ENCODE measurements around the gene OR51D1.

OR51D1 gene

GRCh38 chr11:4645974-4646373, 8.7 kb downstream of the OR51D1 start:
- no peak for DNase-seq (ENCODE audit: low spot score)

DNA sequence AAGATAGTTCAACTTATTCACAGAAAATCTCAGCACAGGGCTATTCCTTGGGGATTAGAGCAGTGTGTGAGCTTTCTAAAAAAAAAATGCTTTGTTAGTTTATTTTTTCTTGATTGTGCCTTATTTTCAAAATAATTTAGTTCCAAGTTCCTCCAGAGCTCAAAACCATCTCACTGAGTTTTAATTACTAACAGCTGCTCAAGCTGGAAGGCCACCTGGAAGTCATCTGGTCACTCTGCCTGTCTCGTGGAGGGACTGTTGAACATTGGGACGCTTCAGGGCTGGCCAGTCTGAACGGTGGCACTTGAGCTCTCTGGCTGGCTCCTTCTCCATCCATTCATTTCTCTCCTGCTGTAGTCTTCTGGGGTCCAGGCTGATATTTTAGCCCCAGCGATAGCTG, 10.5 kb downstream of the OR51D1 start:
- no peak for DNase-seq (ENCODE audit: low spot score)

GRCh38 chr11:4654635-4655369, 17.5 kb downstream of the OR51D1 start:
- DNase-seq (ENCODE audit: low spot score) = no peak

- DNase-seq (ENCODE audit: low spot score) = no peak
These were observed 21.6 kb downstream of the OR51D1 start for GRCh38 chr11:4658629-4659445.

GRCh38 chr11:4662876-4663275, 25.6 kb downstream of the OR51D1 start:
- DNase-seq (ENCODE audit: low spot score) = no peak

GRCh38 chr11:4664183-4664582, 26.9 kb downstream of the OR51D1 start:
- DNase-seq (ENCODE audit: low spot score) = no peak

GRCh38 chr11:4664786-4665185, 27.5 kb downstream of the OR51D1 start:
- no peak for DNase-seq (ENCODE audit: low spot score)

DNA sequence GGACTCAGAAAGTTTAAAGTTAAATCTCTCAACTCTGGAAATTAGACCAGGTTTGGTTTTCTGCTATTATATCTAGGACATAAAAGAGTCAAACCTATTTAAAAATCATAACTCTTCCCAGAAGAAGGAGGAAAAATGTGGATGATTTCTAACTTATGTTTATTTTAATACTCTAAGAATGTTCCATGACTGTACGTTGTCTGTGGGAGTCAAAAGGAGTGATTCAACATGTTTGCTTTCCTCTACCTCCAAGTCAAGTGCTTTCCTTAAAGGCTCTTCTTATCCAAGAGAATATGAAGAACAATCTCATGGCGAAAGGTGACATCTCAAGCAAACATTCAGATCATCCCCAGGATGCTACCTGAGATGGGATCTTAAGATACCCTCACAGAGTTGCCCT, 28.1 kb downstream of the OR51D1 start:
- no peak for DNase-seq (ENCODE audit: low spot score)

GRCh38 chr11:4671741-4672140, 34.5 kb downstream of the OR51D1 start:
- no peak for DNase-seq (ENCODE audit: low spot score)

GRCh38 chr11:4672470-4672869, 35.2 kb downstream of the OR51D1 start:
- no peak for DNase-seq (ENCODE audit: low spot score)

DNA sequence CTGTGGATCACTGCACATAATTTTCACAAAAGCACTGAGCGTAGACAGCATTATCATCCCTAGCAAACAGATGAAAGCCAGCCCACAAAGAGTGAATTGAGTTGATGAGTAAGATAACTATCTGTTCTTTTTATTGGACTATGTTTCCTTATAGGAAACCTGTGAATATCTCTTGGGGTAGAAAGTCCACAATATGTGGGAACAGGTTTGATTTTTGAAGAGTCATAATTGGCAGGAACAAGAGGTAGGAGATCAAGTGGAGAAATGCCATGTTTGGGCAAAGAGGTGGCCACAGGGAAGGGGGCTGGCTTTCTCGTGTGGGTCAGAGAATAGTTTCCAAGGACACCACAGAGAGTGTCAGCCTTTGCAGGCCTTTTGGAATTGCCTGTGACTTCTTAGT, 36.5 kb downstream of the OR51D1 start:
- no peak for DNase-seq (ENCODE audit: low spot score)

DNA sequence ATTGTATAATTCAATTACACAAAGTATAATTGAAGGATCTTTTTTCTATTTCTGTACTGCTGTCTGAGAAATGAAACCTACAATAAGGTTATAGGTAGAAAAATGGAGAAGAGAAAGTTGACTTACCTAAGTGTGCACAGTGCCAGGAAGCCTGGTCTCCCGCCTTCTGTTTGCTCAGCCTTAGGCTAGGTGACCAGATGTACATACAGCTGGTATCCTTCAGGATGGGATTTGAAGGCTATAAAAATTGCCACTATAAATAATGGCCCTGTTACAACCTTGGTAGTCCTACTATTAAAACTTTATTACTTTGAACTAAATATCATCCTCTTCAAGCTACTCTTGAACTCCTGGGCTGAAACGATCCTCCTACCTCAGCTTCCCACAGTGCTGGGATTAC, 40.7 kb downstream of the OR51D1 start:
- DNase-seq (ENCODE audit: low spot score) = no peak

GRCh38 chr11:4680341-4680740, 43.1 kb downstream of the OR51D1 start:
- DNase-seq (ENCODE audit: low spot score) = no peak

DNA sequence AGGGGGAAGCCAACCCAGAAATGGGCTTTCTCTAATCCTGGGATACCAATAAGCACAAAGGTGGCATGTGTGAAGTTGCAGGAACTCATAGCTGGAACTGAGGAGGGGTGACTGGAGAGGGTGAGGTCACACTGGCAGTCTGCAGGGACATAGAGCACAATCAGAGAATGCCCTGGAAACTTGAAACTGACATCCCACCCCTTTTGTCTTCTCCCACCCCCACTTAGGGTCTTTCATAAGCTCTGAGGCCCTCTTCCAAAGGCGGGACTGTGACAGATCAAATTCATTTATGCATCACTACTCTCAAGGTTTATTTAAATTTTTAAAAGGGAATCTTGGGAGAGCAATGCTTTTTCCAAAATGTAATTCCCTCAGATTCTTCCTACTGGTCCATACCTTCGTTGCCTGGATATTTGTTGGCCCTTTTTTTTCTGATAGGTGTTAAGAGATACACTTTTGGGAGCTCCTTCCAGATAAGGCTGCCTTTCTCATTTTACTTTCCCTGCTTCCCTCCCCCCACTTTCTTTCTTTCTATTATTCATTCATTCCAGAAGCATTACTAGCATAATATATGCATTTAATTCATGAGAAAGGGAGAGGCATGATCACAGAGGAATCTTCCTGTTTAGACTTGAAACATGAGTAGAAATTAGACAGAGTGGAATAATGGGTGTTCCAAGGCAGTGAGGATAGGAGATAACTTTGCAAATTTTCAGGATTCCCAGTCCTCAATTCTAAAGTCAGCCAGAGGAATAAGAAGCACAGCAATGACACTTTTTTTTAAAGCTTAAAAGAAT, 45.5 kb downstream of the OR51D1 start:
- no peak for DNase-seq (ENCODE audit: low spot score)

- no peak for DNase-seq (ENCODE audit: low spot score)
These were observed 47.5 kb downstream of the OR51D1 start for GRCh38 chr11:4684631-4685285.
